ENCODE data around the gene CHD5. TPM values are rescaled to one million over a fixed set of nuclear protein-coding genes. Genes with fewer than 3 reads are reported as not detected.

Gene CHD5
- total and polyA plus RNA-seq, 2 of the 13 experiments (the other 11 are each of a cell fraction or from before 2014, with no cell fraction given) = 0.02 to 0.21 TPM

GRCh38 chr1:6065093-6065858, 114.8 kb downstream of the CHD5 start (continued):
- no peak for TF ChIP-seq ZNF142 (CRISPR knock-in tag; IDR thresholded peaks at IDR 0.05)
- no peak for TF ChIP-seq ZNF318 (CRISPR knock-in tag; IDR thresholded peaks at IDR 0.05)
- no peak for TF ChIP-seq ZBTB4 (CRISPR knock-in tag; IDR thresholded peaks at IDR 0.05; ENCODE audit: borderline replicate concordance)
- no peak for TF ChIP-seq NR2F1 (CRISPR knock-in tag; IDR thresholded peaks at IDR 0.05)
- TF ChIP-seq ZNF136 (CRISPR knock-in tag; IDR thresholded peaks at IDR 0.05; ENCODE audit: low read depth) = no peak
- no peak for TF ChIP-seq FLYWCH1 (CRISPR knock-in tag; IDR thresholded peaks at IDR 0.05)
- TF ChIP-seq SIX4 (CRISPR knock-in tag; IDR thresholded peaks at IDR 0.05) = no peak

Measured in HepG2 (cell line).